HG02970 (cell line): Measurements from ENCODE around the gene DGKD.

Experiments
- ATAC-seq: cut with Tn5 transposase; IDR thresholded peaks from one replicate; pipeline ENCODE4 v1.9.1; 2021; ENCODE audit warnings: mild to moderate bottlenecking, moderate library complexity, moderate number of reproducible peaks; ENCODE audit not compliant: unreplicated experiment, low FRiP score

The DGKD gene

DNA sequence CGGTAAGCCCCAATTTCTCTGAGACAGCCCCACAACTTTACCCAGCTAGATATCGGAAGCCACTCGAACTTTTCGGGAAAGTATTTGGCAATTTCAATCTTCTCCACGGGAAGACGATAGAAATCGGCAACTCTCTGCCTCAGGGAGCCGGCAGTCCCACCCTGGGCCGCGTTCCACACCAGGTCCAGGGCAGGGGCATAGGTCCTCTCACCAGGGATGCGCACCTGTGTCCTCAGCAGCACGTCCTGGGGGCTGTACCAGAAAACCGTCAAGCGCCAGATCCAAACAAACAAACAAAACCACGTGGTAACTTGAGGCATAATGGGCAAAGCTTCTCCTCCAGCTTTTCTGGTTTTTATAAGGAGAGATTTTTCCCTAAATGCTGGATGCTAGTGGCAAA lies 131.4 kb downstream of the DGKD start:
- no peak for ATAC-seq

GRCh38 chr2:233486357-233486756 lies 132.1 kb downstream of the DGKD start:
- ATAC-seq: no peak

GRCh38 chr2:233486778-233487552 lies 132.7 kb downstream of the DGKD start:
- ATAC-seq: no peak

DNA sequence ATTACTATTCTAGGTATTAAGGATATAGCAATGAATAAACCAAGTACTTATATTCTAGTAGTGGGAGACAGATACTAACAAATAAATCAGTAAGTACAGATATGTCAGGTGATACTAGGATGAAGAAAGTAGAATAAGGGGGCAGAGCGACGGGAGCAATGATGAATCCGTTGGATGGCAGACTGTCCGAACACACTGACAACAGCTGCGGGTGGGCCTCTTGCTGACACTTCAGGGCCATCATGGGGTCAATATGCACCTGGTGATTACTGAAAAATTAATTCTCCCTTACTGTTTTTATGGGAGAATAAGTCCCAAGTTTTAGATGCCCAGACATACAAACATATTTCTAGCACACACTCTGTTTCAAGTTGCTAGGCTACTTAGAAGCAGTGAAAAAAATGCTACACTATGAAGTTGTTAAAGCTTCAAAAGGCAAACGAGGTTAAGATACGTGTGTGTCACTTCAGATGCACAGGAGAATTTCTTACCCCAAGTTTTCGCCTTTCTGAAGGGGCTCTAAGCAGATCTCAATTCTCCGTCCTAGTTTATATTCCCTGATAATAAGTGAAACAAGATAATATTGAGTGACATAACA lies 133.6 kb downstream of the DGKD start:
- no peak for ATAC-seq

DNA sequence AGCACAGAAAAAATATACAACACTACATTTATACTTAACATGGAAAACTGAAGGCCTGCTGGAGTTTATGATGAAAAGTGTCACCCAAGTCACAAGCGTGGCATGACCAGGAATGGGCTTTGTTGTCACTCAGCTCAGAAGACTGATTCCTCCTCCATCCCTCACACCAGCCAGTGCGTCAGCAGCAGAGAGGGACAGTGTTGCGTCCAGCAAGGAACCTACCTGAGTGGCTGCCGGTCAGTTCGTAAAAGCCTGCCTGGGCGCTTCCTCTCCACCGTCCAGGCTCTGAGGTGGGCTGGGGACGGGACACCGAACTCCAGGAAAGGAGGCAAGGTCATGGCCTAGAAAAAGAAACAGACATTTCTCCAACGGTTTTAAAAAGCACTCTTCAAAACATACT lies 134.8 kb downstream of the DGKD start:
- ATAC-seq: no peak

DNA sequence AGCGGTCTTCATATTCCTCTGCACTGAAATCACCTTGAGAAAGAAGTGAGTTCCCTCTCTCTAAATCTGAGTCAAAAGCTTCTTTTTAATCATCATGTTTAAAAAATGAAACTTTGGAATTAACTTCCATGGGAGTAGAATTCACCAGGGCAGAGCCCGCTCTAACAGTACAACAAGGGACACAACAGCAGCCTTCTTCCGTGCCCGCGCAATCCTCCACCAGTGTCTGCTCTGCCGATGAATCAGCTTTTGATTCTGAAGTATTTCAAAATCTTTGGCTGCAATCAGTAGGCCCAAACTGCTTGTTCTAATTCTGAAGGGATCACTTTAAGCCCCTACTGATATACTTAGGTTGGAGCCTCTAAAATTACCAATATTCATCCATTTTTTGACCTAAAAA lies 135.4 kb downstream of the DGKD start:
- ATAC-seq: no peak

GRCh38 chr2:233490831-233491230 lies 136.5 kb downstream of the DGKD start:
- no peak for ATAC-seq

GRCh38 chr2:233491326-233491725 lies 137.0 kb downstream of the DGKD start:
- ATAC-seq: no peak

GRCh38 chr2:233492078-233492477 lies 137.8 kb downstream of the DGKD start:
- ATAC-seq: no peak

DNA sequence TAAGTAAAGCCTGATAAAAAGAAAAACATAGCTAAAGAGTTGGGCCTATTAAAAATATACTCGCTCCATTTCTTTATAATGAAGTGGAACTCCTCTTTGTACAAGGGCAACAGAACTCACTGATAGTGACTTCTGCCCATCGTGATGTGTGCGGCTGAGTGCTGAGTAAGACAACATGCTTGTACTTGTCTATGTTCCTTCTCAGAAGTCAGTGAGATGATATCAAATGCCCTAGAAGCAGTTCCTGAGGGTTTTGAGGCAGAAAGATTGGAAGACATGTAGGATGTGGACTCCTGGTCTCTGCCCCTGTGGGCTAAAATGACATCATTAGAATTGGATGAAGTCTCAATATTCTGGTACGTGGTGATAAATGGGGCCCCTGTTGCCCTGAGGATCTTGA lies 138.5 kb downstream of the DGKD start:
- ATAC-seq: no peak

DNA sequence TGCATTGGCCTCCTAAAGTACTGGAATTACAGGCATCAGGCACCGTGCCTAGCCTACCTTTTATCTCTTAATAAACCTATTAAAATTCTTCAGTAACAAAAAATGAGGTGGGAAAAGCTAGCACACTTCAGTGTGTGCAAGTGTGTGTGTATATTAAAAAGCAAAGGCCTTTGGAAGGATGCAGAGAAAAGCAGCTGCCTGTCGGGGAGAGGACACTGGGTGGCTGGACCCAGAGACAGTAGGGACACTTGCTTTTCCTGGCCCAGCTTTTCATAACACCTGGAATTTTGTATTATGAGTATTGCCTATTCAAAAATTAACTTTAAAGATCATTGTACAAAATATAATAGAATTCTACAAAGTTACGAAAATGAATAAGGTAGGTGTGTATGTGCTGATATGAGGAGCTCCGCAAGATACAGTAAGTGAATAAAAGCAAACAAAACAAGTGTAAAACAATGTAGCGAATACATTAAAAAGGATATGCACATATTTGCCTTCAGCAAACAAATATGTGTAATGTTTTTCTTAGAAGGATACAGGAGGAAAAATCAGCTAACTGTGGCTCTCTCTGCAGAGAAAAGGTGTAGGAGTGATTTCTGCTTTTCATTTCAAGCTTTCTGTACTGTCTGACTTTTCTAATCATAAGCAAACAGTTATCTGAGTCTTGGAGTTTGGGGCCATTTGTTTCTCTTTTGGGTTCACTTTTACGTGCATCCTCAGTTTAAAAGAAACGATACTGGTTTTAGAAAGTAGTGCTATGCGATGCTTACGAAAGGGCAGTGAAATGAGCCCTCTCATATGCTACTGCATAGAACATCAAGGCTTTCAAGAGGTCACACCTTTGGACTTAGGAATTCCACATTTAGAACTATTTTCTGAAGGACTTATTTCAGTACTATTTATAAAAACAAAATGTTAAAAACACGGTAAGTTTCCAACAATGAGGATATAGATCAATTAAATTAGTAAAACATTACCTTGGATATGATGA lies 141.5 kb downstream of the DGKD start:
- ATAC-seq: no peak

DNA sequence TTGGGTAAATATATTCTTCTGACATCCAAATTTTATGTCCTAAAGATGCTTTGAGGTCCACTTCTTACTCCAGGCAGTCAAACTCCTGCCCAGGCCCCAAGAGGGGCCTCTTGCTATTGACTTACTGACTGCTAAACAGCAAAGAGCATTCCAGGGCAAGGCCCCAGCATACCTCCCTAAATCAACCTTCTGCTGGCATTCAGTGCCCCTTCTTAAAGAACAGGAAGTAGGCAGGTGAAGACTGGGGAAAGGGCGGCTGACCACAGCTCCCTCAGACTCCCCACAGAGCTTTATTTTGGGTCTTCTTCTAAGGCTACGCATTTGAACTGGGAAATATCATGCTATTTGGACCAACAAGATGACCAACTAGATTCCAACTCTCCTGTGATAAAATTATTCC lies 143.4 kb downstream of the DGKD start:
- no peak for ATAC-seq

DNA sequence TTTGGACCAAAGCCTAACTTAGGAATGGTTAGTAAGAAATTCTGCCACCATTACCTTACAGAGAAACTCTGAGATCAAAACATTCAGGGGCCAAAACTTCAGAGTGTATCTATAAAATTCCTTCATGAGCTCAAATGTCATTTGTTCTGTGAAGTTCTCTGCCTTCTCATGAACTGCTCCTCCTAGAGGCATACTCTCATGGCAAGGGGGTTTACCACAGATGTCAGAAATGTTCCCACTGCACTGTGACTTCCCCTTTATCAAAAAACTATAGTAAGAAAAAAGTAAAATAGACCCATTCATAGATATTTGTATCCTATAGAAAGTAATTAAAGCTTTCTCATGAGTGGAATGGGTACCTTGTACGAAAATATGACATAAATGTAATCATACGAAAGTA lies 143.8 kb downstream of the DGKD start:
- no peak for ATAC-seq

DNA sequence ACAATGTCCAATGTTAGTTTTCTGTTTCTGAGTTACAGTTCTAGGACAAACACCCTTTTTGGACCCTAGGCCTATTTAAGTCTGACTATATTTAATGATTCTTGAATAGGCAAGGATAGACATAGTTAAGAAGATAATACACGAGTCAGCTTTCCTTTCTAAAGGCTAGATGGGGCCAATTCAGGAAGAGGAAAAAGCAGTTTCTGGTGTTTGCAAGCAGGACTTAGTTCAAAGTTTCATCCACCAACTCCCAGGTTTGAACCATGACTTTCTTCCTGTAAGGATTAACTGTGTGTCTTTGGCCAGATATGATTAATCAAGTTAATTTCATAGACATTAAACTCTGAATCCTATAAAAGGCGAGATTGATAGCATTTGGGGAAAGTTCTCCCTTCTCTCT lies 145.6 kb downstream of the DGKD start:
- no peak for ATAC-seq

DNA sequence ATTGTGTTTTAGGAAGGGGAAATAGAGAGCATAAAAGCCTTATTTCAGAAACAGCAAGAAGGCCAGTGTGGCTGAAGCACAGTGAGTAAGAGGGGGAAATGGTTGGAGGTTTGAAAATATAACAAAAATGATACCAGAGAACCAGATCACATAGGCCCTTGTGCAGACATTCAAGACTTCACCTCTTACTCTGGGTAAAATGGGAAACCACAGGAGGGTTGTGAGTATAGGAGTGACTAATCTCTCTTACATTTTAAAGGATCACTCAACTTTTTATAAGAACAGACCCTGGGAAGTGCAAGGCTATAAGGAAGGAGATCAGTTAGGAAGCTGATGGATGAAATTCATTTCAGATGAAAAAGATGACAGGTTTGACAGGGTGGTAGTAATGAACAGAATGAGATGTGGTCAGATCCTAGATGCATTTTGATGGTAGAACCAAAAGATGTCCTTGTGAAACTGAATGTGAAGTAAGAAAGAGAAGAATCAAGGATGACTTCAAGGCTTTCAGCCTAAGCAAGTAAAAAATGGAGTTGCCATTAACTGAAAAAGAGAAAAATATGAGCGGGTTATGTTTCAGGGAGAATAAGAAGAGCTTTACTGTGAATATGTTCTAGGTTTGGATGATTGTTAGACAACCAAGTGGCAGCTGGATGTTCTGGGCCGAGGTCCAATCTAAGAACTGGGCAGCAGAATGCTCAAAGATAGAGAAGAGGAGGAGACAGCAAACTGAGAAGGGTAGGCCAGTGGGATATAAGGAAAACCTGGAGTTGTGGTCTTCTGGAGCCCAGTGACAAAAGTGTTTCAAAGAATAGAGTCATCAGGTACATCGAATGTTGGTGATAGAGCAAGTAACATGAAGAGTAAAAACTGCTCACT lies 147.1 kb downstream of the DGKD start:
- no peak for ATAC-seq

GRCh38 chr2:233503481-233503880 lies 149.2 kb downstream of the DGKD start:
- ATAC-seq: no peak

DNA sequence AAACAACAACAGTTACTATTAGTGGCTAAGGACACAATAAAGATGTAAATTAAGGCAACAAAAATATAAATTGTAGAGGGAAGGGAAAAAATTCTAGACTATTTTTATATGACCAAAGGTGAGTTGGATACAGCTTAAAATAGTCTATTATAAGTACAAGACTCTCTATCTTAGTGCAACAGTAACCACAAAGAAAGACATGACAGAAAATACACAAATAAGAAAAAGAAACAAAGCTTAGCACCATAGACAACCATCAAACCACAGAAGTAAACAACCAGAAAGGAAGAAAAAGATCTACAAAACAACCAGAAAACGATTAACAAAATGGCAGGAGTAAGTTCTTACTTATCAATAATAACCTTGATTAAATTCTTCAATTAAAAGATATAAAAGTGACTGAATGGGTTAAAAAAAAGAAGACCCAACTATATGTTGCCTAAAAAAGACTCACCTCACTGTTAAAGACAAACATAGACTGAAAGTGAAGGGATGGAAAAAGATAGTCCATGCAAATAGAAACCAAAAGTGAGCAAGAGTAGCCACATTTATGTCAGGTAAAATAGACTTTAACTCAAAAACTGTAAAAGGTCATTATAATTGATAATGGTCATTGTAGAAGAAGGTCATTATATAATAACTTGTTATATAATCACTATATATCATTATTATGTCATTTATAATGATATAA lies 149.8 kb downstream of the DGKD start:
- ATAC-seq: no peak

DNA sequence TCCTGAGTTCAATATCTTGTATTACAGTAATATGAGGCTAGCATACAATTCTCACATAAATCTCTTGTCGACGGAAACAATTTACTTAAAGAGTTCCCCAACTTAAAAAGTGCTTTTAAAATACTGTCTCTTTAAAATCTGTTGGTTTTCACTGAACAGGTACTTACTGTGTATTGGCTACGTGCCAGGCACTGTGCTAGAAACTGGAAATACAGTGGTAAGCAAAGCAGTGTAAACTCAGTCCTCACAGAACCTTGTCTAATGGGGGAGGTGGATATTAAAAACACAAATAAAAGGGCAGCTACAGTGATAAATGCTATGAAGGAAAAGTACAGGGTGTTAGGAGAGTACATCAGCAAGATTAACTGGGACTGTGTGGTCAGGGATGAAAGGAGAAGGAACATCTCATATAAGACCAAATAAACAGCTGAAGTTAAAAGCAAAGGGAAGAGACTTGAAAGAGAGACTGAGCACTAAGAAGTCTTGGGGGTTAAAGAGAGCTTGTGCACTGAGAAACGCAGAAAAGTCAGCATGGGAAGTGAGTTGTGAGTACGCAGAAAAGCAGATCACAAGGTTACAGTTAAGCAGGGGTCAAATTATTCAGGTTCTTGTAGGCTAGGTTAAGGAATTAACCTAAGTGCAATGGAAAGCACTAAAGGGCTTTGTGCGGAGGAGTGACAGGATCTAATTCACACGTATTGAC lies 159.8 kb downstream of the DGKD start:
- no peak for ATAC-seq
